SK-N-MC (cell line): Measurements from ENCODE around the gene IGSF9B.

ENCODE experiments used
- EZH2 ChIP-seq: fragments of 200-600 bp; sonication (generic); IDR thresholded peaks from one replicate; pipeline ENCODE4 v1.6.1; 2017; ENCODE audit warnings: antibody characterized with exemption
- FOXP2 ChIP-seq: optimal IDR thresholded peaks from 2 replicates; pipeline ENCODE3; 2011; ENCODE audit warnings: mild to moderate bottlenecking, moderate library complexity; ENCODE audit not compliant: insufficient read depth; ENCODE audit errors: extremely low read length, control extremely low read depth
- POLR2AphosphoS5 ChIP-seq: IDR thresholded peaks from 2 replicates; pipeline ENCODE4 v1.6.1; 2012; ENCODE audit warnings: mild to moderate bottlenecking, low read depth, low read length, borderline replicate concordance

DNA sequence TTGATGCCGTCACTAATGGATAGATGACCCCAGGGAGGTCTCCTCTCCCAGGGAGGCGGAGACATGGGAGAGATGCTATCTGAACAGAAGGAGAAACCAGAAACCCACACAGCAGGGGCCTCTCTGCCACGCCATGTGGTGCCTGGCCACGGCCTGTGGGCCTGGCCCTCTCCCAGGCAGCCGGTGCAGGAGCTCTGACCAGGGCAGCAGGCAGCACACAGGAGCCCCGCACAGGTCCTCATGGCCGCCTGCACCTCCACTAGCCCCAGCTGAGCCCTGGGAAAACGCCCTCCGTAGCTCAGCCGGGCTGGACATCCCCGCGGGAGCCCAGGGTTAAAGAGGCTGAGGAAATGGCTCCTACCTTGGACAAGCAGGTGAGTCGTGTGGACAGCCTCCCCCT lies 19.8 kb downstream of the IGSF9B start:
- TF ChIP-seq EZH2 (no peak), POLR2AphosphoS5 (no peak), FOXP2 (no peak)
